GM18519 (cell line): ENCODE results near the gene CDYL2.
"Not testable (repeated sequence)": the region's sequence is repeated elsewhere in the genome, so short reads cannot be mapped to it uniquely, and the experiment has no call there.

Source experiments
- ATAC-seq: cut with Tn5 transposase; IDR thresholded peaks from one replicate; pipeline ENCODE4 v1.9.1; 2021; ENCODE audit warnings: mild to moderate bottlenecking, moderate library complexity; ENCODE audit not compliant: unreplicated experiment, low FRiP score

CDYL2 gene

GRCh38 chr16:80804526-80805383 lies at the start of gene CDYL2:
Gene CDYL2, minus strand, starts transcription at chr16:80804598. Its CDS starts 425 bp downstream, at chr16:80804173.
- peak; percentile 55 for ATAC-seq

- no peak for ATAC-seq
Observed at GRCh38 chr16:80852261-80852872, 48.0 kb upstream of the CDYL2 start.

- ATAC-seq, result no peak
Observed at GRCh38 chr16:80851831-80852230, 47.4 kb upstream of the CDYL2 start.

GRCh38 chr16:80850757-80851156 lies 46.4 kb upstream of the CDYL2 start:
- no peak for ATAC-seq

GRCh38 chr16:80848862-80849261 lies 44.5 kb upstream of the CDYL2 start:
- no peak for ATAC-seq

GRCh38 chr16:80846680-80847079 lies 42.3 kb upstream of the CDYL2 start:
- ATAC-seq, result no peak

GRCh38 chr16:80846275-80846674 lies 41.9 kb upstream of the CDYL2 start:
- ATAC-seq, result no peak

GRCh38 chr16:80844395-80844794 lies 40.0 kb upstream of the CDYL2 start:
- ATAC-seq, result no peak

- no peak for ATAC-seq
Observed at GRCh38 chr16:80841231-80841630, 36.8 kb upstream of the CDYL2 start.

GRCh38 chr16:80837533-80838147 lies 33.2 kb upstream of the CDYL2 start:
- ATAC-seq, result no peak

- ATAC-seq, result no peak
Observed at GRCh38 chr16:80836846-80837245, 32.4 kb upstream of the CDYL2 start.

- no peak for ATAC-seq
Observed at GRCh38 chr16:80836202-80836601, 31.8 kb upstream of the CDYL2 start.

- no peak for ATAC-seq
Observed at GRCh38 chr16:80831039-80831438, 26.6 kb upstream of the CDYL2 start.

GRCh38 chr16:80828495-80828894 lies 24.1 kb upstream of the CDYL2 start:
- ATAC-seq, result no peak

- no peak for ATAC-seq
Observed at GRCh38 chr16:80827007-80827406, 22.6 kb upstream of the CDYL2 start.

GRCh38 chr16:80825365-80825758 lies 21.0 kb upstream of the CDYL2 start:
- no peak for ATAC-seq

- ATAC-seq, result no peak
Observed at GRCh38 chr16:80824623-80825364, 20.4 kb upstream of the CDYL2 start.

- no peak for ATAC-seq
Observed at GRCh38 chr16:80819988-80820387, 15.6 kb upstream of the CDYL2 start.

- no peak for ATAC-seq
Observed at GRCh38 chr16:80816356-80816755, 12.0 kb upstream of the CDYL2 start.

GRCh38 chr16:80815278-80815677 lies 10.9 kb upstream of the CDYL2 start:
- not testable (repeated sequence) for ATAC-seq

GRCh38 chr16:80812593-80812992 lies 8.2 kb upstream of the CDYL2 start:
- ATAC-seq, result no peak
